ENCODE results near the gene TP53AIP1.

TP53AIP1 gene, protein sequence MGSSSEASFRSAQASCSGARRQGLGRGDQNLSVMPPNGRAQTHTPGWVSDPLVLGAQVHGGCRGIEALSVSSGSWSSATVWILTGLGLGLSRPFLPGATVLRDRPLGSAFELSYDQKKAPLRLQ

DNA sequence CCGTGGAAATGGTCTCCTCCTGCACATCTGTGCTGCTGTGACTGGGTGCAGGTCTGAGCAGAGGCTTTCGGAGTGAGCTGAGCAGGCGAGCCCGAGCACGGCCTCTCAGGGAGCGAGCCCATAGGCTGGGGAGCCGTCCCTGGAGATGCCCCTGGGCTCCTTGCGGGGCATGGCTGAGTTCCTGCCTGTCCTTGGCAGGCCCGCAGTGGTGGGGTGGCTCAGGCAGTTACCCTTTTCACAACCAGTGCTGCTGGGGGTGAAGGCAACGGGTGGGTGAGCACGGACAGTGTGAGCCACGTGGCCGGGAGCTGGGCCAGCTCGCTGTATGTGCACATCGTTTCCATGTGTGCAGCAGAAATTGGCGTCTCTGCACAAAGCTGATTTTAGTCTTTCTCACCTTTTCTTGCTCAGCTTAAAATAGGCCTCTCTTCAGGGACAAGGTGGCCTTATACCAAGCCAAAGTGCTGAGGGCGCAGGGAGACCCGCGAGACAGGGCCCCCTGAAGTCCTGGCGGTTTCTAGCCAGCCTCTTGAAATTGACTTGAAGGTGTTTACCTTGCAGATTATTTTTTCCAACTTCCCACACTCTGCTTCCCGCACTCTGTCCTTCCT is at the start of gene TP53AIP1:
TP53AIP1 (minus strand) TSS at position 55 of the 611 bp plus-strand sequence. CDS start 5,053 bp downstream, outside the sequence.
- in situ Hi-C loops (cut with MboI; ENCODE audit: low sequenced_read_pairs): no loop called here

DNA sequence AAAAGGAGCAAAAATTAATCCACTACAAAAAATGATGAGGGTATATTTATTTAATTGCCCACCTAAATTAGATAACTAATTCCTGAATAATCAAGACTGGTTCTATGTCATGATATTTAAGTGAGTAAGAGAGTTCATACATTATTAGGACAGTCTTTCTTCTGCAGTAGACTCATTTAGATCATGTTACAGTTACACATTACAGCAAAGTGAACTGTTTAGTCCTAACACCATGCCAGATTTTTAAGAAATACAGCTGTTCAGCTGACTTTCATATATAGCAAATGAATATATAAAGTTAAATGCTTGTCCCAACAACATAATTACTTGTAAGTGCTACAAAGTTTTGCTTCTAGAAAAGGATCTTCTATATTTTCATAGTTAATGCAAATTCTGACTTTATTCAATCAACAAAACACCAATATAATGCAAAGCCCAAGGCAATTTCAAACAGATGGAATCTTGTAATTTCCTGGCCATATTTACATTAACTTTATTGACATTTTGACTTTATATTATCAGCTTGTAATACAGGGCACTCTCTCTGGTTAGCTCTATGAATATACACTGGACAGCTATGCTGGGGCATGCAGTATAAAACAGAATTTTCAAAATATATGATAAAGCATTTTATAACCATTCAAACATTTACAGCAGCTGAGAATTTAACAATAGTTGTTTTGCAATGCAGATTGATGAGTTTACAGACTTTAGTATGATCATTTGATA is 45.7 kb upstream of the TP53AIP1 start:
- in situ Hi-C loops (cut with MboI; ENCODE audit: low sequenced_read_pairs): no loop called here

DNA sequence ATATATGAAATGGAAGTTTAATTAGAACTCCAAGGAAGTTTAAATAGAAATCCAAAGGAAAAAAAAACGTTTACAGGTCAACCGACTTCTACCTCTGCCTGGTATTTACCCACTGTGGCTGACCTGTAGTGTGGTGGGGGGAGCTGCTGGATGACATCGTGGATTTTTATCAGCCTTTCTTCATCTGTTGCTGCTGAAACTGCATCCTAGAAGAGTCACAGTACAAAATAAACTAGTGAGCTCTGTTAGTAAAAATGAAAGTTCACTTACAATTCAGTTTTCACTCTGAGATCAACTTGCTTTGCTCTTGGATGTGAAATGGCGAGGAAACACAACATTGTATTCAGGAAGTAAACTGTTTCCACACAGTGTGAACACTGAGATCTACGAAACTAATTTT is 43.2 kb upstream of the TP53AIP1 start:
- in situ Hi-C loops (cut with MboI; ENCODE audit: low sequenced_read_pairs): no loop called here

DNA sequence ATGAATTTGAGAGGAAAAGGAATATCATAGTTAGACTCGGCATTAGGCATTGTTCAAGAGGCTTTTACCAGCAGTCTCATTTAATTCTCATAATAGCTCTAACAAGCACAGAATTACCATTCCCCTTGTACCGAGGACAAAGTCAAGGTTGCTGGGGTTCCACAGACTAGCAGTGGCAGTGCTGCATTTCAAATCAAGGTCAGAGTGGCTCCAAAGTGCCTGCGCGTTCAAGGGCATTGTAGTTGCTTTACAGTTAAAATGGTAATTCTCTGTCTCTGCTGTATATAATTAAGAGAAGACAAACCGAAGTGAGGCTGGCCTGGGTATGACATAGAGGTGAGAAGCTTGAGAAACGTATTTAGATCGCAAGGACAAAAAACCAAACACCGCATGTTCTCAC is 40.4 kb upstream of the TP53AIP1 start:
- in situ Hi-C loops (cut with MboI; ENCODE audit: low sequenced_read_pairs): no loop called here

DNA sequence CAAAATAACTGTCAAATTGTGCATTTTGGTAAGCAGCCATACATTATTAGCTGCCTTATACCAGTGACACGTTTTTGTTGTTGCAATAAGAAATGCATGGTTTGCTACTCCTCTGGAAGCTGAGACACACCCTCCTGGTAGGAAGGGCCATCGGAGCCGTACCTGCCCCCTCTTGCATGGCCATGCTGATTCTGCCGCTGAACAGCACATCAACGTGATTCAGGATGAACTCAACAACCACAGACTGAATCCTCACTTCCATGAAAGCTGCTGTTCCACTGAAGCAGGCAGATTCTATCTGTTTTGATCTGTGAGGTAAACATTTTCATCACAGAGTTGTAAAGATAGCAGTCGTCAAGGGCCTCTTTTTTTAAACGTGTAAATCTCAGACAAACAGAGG is 38.6 kb upstream of the TP53AIP1 start:
- in situ Hi-C loops (cut with MboI; ENCODE audit: low sequenced_read_pairs): no loop called here

DNA sequence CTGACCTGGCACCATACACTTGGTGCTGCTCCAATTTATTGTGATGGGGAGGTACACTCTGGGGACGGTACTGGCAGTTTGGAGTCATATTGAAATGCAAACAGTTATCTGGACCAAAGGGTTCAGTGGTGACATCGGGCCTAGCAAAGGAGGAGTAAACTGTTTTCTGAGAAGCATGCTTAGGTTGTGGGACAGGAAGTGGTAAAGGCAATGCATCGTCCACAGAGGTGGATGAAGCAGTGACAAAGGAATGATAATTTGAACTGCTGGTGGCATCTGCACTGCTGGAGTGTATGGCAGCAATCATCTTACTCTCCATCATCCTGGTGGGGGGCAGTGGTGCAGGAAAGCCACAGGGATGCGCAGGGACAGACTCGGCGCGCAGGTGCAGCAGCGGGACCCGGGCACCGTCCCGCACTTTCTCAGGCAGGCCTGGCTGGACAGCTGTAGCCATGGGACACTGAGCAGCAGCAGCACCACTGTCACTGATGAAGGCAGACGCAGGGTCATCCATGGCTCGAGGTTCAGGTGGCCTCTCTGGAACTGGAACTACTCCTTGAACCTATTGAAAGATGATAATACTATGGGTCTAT is 28.0 kb upstream of the TP53AIP1 start:
- in situ Hi-C loops (cut with MboI; ENCODE audit: low sequenced_read_pairs): no loop called here

DNA sequence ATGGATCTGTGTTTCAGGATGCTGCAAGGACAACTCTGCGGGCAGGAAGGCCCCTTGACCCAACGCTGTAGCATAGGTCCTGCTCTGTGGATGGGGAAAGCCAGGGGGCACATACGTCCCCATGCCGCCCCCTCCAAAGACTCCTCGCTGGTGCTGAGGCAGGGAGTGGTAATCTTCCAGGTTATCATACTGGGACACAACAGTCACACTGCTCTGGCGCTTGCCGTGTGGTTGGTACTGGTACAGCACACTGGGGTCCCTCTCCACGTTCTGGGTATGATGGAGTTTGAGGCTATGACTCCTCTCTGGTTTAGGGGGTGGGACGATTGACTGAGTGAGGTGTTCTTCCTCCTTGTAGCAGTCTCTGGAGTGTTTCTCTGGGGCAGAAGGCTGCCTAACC is 26.2 kb upstream of the TP53AIP1 start:
- in situ Hi-C loops (cut with MboI; ENCODE audit: low sequenced_read_pairs): no loop called here

DNA sequence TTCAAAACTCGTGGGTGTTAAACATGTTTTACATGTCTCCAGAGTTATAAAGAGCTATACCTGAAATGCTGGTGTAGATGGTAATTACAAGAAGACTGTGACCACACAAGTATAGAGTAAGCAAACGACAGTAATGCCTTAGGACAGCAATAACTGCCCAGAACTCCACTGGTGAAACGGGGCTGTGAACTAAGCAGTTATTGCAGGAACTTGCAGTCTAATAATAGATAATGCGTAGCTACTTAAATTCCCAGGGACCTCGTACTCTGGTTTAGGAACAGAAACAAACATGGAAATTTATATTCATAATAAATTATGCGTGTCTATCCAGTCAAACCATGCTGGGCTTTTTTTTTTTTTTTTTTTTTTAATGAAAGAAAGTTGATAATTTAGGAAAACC is 24.9 kb upstream of the TP53AIP1 start:
- in situ Hi-C loops (cut with MboI; ENCODE audit: low sequenced_read_pairs): no loop called here

DNA sequence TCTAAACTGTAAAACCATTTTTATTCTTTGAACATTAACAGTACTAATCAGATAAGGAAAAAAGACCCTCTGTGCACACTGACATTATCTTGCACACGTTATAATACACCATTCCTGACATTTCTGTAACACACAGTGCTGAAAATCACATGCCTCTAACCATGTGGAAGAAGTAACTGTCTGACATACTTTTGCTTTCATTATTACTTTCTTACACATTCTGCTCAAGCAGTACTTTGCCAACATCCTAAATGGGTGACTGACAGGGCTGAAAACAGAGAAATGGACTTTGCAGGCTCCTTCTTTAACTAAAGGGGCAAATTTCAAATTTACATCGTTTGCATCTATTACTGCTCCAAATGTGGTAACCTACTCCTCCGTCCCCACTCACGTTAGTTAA is 22.8 kb upstream of the TP53AIP1 start:
- in situ Hi-C loops (cut with MboI; ENCODE audit: low sequenced_read_pairs): no loop called here

DNA sequence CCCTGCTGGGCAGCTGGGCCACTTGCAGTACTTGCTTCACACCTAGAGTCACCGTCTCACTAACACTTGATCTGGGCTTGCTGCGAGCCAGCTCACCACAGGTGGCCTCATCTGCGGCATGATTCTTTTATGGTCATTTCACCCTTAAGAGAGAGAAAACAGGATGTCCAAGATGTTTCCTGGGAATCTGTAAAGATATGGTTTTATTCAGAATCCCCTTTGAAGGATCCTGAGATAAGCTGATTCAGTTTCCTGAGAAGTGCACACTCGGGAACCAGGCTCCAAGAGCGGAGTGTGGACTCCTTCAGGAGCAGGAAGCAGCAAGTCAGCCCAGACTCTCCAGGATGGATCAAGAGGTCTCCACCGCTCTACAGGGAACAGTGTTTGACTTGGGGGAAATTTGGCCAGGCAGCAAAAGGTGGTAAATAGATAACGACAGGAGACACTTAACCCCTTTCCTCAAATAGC is 21.8 kb upstream of the TP53AIP1 start:
- in situ Hi-C loops (cut with MboI; ENCODE audit: low sequenced_read_pairs): no loop called here

DNA sequence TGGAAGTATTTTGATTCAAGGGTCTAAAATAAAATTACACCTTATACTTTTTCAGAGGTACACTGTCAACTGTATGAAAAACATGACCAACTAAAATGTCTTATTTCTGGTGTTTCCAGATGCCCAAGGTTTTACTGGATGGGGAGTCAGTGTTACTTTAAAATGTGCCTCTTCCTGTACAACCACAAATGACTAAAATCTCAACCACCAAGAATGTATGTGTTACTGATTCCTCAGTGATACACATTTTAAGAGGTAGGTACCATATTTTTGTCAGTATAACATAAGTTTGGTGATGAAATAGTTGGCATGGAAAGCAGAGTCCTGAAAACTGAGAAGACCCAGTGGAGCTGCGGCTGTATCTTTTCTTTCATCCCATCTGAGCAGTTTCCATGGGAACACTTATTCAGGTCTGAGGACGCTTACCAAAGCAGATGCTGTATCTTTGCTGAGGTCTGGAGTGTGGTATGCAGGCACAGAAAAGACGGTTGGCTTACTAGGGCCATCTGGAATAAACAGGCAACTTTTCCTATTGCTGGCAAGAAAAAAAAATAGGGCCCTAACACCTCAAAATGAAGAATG is 21.2 kb upstream of the TP53AIP1 start:
- in situ Hi-C loops (cut with MboI; ENCODE audit: low sequenced_read_pairs): no loop called here

DNA sequence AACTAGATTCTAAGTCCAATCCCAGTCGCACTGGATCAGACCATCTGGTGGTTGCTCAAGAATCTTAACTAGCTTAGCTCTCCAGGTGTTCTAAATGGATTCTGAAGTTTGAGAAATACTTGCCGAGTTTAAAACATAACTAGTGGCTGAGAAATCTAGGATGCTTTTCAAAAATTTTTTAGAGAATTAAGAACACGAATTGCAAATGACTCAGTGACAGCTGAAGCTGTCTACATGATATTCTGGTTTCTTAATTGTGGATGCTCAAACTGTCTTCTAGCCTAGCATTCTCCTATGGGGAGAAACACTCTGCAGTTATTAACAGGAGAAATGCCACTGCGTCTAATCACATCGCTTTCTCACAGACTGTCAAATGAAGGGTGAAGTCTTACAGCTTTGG is 20.2 kb upstream of the TP53AIP1 start:
- in situ Hi-C loops (cut with MboI; ENCODE audit: low sequenced_read_pairs): no loop called here

DNA sequence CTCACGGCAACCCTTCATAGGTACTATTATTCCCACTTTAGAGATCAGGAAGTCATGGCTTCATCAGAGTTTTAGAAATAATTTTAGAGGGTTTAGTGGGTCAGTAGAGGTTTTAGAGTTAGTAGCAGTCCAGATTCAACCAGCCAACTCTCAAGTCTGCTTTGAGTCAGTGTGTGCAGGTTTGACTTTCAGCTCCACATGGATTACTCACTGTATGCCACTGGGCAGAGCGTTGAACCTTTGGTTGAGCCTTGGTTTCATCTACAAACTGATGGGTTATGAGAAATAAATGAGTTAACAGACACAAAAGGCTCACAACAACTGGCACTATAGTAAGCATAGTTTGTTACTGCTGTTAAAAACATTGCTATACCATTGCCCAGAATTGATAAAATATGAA is 19.0 kb upstream of the TP53AIP1 start:
- in situ Hi-C loops (cut with MboI; ENCODE audit: low sequenced_read_pairs): no loop called here

DNA sequence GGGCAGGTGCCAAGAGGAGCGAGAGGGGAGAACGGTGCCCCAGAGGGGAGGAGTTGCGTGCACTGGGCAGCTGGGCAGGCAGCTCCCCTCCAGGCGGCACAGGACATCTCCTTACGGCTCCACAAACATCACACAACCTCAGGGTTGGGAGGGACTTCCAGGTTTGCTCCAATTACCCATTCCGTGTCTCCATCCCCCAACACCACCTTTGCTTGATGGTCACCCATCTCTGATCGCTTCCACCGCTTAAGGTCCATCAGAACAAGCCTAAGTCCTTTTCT is 14.5 kb upstream of the TP53AIP1 start:
- in situ Hi-C loops (cut with MboI; ENCODE audit: low sequenced_read_pairs): no loop called here

DNA sequence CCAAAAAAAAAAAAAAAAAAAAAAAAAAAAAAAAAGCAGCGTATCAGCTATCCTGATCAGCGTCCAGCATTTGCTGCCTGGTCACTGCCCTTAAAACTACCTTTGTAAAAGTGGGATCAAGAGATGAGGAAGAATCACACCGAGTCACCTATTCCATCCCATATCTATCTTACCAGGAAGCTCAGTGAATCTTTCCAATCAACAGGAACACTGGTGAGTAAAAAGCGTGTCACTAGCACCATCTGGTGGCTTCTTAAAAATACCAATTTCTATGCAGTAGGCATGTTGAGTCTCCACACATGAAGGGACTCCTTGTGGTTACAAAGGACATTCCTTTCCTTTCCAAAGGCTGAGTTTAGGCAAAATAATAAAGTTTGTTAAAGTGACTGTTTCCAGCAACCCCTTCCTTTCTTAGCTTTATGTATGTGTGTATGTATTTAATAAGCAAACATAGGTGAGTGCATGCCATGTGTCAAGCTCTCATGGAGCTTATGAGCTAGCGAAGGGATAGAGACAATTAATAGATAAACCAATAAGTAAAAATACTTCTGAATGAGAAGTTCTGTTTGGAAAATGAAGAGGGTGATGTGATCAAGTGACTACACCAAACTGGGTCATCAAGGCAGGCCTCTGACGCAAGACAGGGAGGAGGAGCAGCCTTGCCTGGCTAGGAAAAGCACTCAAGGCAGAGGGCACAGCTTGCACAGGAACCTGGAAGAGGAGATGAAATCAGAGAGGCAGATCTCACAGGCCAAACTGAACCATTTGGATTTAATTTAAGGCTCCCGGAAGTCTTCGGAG is 13.9 kb upstream of the TP53AIP1 start:
- in situ Hi-C loops (cut with MboI; ENCODE audit: low sequenced_read_pairs): no loop called here

DNA sequence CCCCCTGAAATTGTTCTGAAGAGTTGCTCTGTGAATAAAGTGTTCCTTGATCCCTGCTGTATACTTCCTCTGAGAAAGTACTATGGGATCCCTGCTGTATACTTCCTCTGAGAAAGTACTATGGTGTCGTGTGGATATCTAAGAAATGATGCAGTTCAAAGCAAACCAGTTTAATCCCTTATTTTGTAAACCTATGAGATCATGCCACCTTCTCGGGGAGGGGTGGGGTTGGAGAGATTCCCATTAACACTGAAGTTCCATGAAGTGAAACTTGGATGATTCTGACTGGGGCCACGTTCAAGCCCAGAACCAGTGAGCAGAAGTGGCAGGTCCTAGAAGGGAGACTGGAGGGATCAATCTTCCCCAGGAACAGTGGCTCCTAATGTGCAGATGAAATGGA is 13.0 kb upstream of the TP53AIP1 start:
- in situ Hi-C loops (cut with MboI; ENCODE audit: low sequenced_read_pairs): no loop called here

DNA sequence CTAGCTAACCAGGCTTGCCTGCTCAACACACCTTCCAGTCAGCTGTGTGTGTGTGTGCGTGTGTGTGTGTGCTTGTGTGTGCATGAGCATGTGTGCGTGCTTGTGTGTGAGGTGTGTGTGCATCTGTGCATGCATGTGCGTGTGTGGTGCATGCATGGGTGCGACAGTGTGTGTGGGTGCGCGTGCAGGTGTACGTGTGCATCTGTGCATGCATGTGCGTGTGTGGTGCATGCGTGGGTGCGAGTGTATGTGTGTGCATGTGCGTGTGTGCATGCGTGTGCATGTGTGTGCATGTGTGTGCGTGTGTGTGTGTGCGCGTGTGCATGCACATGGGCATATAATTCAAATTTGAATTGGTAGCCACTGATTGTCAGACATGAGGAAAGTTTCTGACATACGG is 10.5 kb upstream of the TP53AIP1 start:
- in situ Hi-C loops (cut with MboI; ENCODE audit: low sequenced_read_pairs): no loop called here

DNA sequence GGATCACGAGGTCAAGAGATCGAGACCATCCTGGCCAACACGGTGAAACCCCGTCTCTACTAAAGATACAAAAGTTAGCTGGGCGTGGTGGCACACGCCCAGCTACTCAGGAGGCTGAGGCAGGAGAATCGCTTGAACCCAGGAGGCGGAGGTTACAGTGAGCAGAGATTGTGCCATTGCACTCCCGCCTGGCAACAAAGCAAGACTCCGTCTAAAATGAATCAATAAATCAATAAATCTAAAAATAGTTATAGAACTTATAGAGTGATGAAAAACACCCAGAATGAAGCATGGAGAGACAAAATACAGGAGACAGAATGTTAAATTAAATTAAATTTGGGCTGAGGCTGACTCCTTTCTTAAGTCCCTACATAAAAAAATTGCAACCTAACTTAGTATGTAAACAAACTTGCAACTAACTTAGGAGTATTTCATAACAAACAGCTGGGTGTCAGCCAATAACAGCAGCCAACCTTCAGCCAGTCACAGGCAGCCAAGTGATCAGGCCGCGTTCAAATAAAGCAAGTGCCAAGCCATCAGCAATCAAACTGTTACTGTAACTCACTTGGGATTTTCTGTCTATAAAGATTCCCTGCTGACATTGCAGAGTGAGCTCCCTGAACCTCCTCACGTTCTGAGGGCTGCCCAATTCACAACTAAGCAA is 7.3 kb upstream of the TP53AIP1 start:
- in situ Hi-C loops (cut with MboI; ENCODE audit: low sequenced_read_pairs): no loop called here

DNA sequence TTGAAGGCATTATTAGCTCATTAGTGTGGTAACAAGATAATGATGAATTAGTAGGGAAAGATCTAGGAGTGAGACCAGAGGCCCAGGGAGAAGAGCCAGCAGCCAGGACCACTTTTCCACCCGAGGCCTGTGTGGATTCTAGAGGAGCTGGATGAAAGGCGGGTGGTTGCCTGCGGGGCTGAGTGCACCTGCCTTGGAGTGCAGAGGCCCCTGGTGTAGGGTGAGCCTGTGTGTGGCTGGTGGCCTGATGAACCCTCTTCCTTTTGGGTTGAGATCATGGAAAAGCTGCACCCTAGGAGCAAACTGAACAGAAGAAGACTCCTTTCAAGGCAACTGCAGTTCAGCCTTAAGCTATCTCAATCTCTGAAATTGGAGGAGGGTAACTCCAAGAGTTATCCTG is 5.9 kb upstream of the TP53AIP1 start:
- in situ Hi-C loops (cut with MboI; ENCODE audit: low sequenced_read_pairs): no loop called here

DNA sequence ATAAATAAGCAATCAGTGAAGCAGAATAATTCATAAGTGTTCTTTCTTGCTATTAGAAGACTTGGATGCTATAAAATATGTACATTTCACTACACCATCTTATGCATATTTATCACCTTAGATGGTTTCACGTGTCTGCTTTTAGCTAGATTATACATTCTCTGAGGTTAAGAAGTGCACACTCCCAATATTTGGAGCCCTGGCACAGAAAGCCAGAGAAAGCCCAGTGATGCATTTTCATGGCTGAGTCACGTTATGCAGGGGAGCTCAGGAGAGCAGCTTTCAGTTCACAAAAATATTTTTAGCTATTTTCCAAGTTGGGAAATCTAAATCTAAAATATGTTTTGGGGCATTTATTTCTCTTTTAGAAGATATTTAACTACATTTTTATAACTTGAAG is 5.1 kb upstream of the TP53AIP1 start:
- in situ Hi-C loops (cut with MboI; ENCODE audit: low sequenced_read_pairs): no loop called here

DNA sequence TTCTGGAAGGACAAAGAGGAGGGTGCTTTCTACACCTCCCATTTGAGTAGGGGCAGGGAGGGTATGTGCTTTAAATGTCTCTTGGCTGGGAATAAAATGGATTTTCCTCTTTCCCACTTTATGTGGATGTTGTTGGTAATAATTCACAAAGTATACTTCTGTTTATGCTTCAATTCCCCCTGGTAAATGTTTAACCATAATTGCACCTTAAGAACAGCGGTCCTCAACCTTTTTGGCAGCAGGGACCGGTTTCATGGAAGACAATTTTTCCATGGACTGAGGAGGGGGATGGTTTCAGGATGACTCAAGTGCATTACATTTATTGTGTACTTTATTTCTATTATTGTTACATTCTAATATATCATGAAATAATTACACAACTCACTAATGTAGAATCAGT is 4.0 kb upstream of the TP53AIP1 start:
- in situ Hi-C loops (cut with MboI; ENCODE audit: low sequenced_read_pairs): no loop called here

Data from HL-60/S4 (cell line).